ENCODE measurements around the gene USP6NL. TPM values are rescaled to one million over a fixed set of nuclear protein-coding genes. Genes with fewer than 3 reads are reported as not detected.

Gene USP6NL
- polyA plus RNA-seq, 1 of the 3 experiments (the other 2 are of a cell fraction): 8.9 TPM

DNA sequence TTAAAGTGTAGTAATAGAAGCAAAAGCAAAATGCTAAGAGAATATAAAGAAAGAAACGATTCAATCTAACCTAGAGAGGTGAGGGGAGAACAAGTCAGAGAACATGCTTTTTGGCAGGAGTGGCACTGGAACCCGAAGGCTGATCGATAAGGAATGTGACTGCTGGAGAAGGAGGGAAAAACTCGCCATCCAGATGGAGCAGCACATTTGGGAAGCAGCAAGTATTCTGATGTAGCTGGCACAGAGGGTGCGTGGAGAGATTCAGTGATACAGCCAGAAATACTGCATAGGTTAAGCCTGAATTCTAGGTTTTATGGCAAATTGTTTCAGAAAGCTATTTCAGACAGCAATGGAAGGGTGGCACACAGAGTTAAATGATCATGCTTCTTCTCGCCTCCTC, 42.0 kb downstream of the USP6NL start:
- Histone ChIP-seq H3K9me2 (no peaks in the 10 kb centered on the region), H3K79me2 (ENCODE audit: insufficient read depth) (peaks cover 43% of the 10 kb centered on the region), H3F3A (replicated peaks; ENCODE audit: insufficient read depth) (no peaks in the 10 kb centered on the region), H3K4me3 (ENCODE audit: low read depth in 2 of 2, low read length in 1 of 2) (no peak overlapping the region), H3K4me1 (ENCODE audit: control insufficient read depth in 1 of 2, insufficient read depth in 2 of 2, low read depth in 1 of 2, low read length in 1 of 2) (peaks cover 0 to 4% of the 10 kb centered on the region in 2 experiments; a peak in 2 of 4 replicates), H4K20me1 (ENCODE audit: insufficient read depth) (no peaks in the 10 kb centered on the region), H3K9me3 (no peaks in the 10 kb centered on the region), H3K27ac (ENCODE audit: low read depth in 2 of 2, low read length in 1 of 2) (no peak overlapping the region), H3K36me3 (replicated peaks in 1 of 2; ENCODE audit: control insufficient read depth in 1 of 2, insufficient read depth in 2 of 2, low read length in 1 of 2) (no peaks in the 10 kb centered on the region), H3K27me3 (ENCODE audit: insufficient read depth) (no peaks in the 10 kb centered on the region), H2AFZ (ENCODE audit: low read depth) (no peak overlapping the region), H3K4me2 (no peak overlapping the region), H3K9ac (no peak overlapping the region)
- 92% methylated on average over 6 of the region's 6 CpGs for WGBS (ENCODE audit: low lambda C conversion rate)
- TF ChIP-seq SIN3A (IDR thresholded peaks at IDR 0.05; ENCODE audit: borderline replicate concordance, low read depth, low read length): no peak
- TF ChIP-seq JUND (IDR thresholded peaks at IDR 0.05): no peak
- TF ChIP-seq IRF3 (IDR thresholded peaks at IDR 0.05; ENCODE audit: low read depth, low read length): no peak
- no peak for TF ChIP-seq GATA2 (CRISPR knock-in tag; IDR thresholded peaks at IDR 0.05)
- TF ChIP-seq RAD21 (IDR thresholded peaks at IDR 0.05; ENCODE audit: low read length): no peak
- TF ChIP-seq FOSL2 (IDR thresholded peaks at IDR 0.05; ENCODE audit: borderline replicate concordance, low read depth): no peak
- POLR2A ChIA-PET: no interaction called here
- no peak for DNase-seq
- CTCF ChIA-PET: interaction anchor here (0.7 to 1.1 kb wide), 2 partner anchors 27 to 188 kb away, joined by 3 to 4 read pairs; no protein-coding TSS in a partner anchor

DNA sequence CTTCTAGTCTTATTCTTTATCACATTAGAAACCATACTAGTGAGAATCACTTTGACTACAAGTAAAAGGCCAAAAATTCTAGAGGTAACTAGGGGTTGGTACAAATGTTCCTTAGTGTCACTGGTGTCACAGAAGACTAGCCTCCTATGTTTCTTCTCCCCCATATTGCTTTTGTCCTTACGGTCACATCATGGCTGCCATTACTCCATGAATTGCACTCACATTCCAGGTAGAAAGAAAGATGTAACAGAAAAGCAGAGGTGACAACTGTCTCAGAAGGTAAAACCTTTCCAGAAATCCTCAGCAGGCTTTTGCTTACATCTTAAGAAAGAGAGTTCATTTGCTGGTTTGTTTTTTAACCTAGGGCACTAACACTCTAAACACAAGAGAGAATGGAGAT, 42.9 kb downstream of the USP6NL start:
- TF ChIP-seq ZBTB33 (IDR thresholded peaks at IDR 0.05; ENCODE audit: borderline replicate concordance, low read depth): no peak
- no peak for TF ChIP-seq SMC3 (IDR thresholded peaks at IDR 0.05; ENCODE audit: low read depth, low read length)
- TF ChIP-seq MEF2A (IDR thresholded peaks at IDR 0.05; ENCODE audit: borderline replicate concordance, low read depth): no peak
- TF ChIP-seq EP300 (IDR thresholded peaks at IDR 0.05; ENCODE audit: borderline replicate concordance in 1 of 2, low read depth in 1 of 2, low read length in 1 of 2): no peak
- Histone ChIP-seq H3K4me2 (no peak overlapping the region), H3K4me1 (ENCODE audit: control insufficient read depth in 1 of 2, insufficient read depth in 2 of 2, low read depth in 1 of 2, low read length in 1 of 2) (peaks cover 2 to 4% of the 10 kb centered on the region in 2 experiments; a peak in 3 of 4 replicates), H3F3A (replicated peaks; ENCODE audit: insufficient read depth) (no peaks in the 10 kb centered on the region), H3K9me2 (no peaks in the 10 kb centered on the region), H2AFZ (ENCODE audit: low read depth) (no peak overlapping the region), H3K9ac (no peak overlapping the region), H3K4me3 (ENCODE audit: low read depth in 2 of 2, low read length in 1 of 2) (no peak overlapping the region), H3K9me3 (no peaks in the 10 kb centered on the region), H3K79me2 (ENCODE audit: insufficient read depth) (peaks cover 48% of the 10 kb centered on the region), H3K27ac (ENCODE audit: low read depth in 2 of 2, low read length in 1 of 2) (no peak overlapping the region), H3K27me3 (ENCODE audit: insufficient read depth) (no peaks in the 10 kb centered on the region), H3K36me3 (replicated peaks in 1 of 2; ENCODE audit: control insufficient read depth in 1 of 2, insufficient read depth in 2 of 2, low read length in 1 of 2) (no peaks in the 10 kb centered on the region), H4K20me1 (ENCODE audit: insufficient read depth) (no peaks in the 10 kb centered on the region)
- DNase-seq: no peak
- POLR2A ChIA-PET: no interaction called here
- WGBS (ENCODE audit: low lambda C conversion rate): 100% methylated on average over 1 of the region's 1 CpG
- CTCF ChIA-PET: interaction anchor here (0.7 kb wide), 1 partner anchor 189 kb away, joined by 3 read pairs; no protein-coding TSS in a partner anchor
